ENCODE data around the gene PQBP1.

GRCh38 chrX:48948589-48948988 lies 50.9 kb downstream of the PQBP1 start:
- no peak for TF ChIP-seq CTCF (IDR thresholded peaks at IDR 0.05; ENCODE audit: low read length)
- TF ChIP-seq EZH2 (IDR thresholded peaks at IDR 0.05; ENCODE audit: borderline replicate concordance, low read length) = no peak

All from OCI-LY1 (cell line).